NCI-H2196 (cell line): ENCODE measurements around the gene TTC27.
"Not testable (repeated sequence)": the region's sequence is repeated elsewhere in the genome, so short reads cannot be mapped to it uniquely, and the experiment has no call there.

Source experiments
- DNase-seq: peaks from one replicate; lab custom pipeline; 2025; ENCODE audit not compliant: unreplicated experiment; lab: John Stamatoyannopoulos, UW

TTC27 gene

GRCh38 chr2:32718752-32719151 is 90.9 kb downstream of the TTC27 start:
- no peak for DNase-seq

GRCh38 chr2:32719430-32719829 is 91.6 kb downstream of the TTC27 start:
- DNase-seq, result no peak

GRCh38 chr2:32719933-32720716 is 92.3 kb downstream of the TTC27 start:
- DNase-seq, result no peak

GRCh38 chr2:32720771-32721170 is 92.9 kb downstream of the TTC27 start:
- no peak for DNase-seq

GRCh38 chr2:32721376-32721775 is 93.5 kb downstream of the TTC27 start:
- DNase-seq, result no peak

GRCh38 chr2:32723467-32724079 is 95.7 kb downstream of the TTC27 start:
- DNase-seq, result no peak

GRCh38 chr2:32726678-32727077 is 98.8 kb downstream of the TTC27 start:
- not testable (repeated sequence) for DNase-seq

GRCh38 chr2:32727157-32727556 is 99.3 kb downstream of the TTC27 start:
- no peak for DNase-seq

GRCh38 chr2:32730958-32731357 is 103.1 kb downstream of the TTC27 start:
- not testable (repeated sequence) for DNase-seq

- no peak for DNase-seq
Observed at GRCh38 chr2:32732120-32732519, 104.3 kb downstream of the TTC27 start.

GRCh38 chr2:32732912-32733472 is 105.1 kb downstream of the TTC27 start:
- no peak for DNase-seq

GRCh38 chr2:32735348-32735747 is 107.5 kb downstream of the TTC27 start:
- no peak for DNase-seq

GRCh38 chr2:32738939-32739338 is 111.1 kb downstream of the TTC27 start:
- no peak for DNase-seq

- DNase-seq, result no peak
Observed at GRCh38 chr2:32739664-32740063, 111.8 kb downstream of the TTC27 start.

- no peak for DNase-seq
Observed at GRCh38 chr2:32741575-32741974, 113.7 kb downstream of the TTC27 start.

GRCh38 chr2:32742376-32742775 is 114.5 kb downstream of the TTC27 start:
- no peak for DNase-seq

GRCh38 chr2:32743480-32744236 is 115.8 kb downstream of the TTC27 start:
- no peak for DNase-seq

GRCh38 chr2:32745191-32745590 is 117.3 kb downstream of the TTC27 start:
- no peak for DNase-seq

- DNase-seq, result no peak
Observed at GRCh38 chr2:32745675-32746074, 117.8 kb downstream of the TTC27 start.

GRCh38 chr2:32746669-32747068 is 118.8 kb downstream of the TTC27 start:
- DNase-seq, result no peak

- DNase-seq, result no peak
Observed at GRCh38 chr2:32748158-32748557, 120.3 kb downstream of the TTC27 start.

GRCh38 chr2:32750880-32751279 is 123.0 kb downstream of the TTC27 start:
- DNase-seq, result no peak
